Neural crest cell (in vitro differentiated cells): ENCODE results near the gene GAB2. TPM values are rescaled to one million over a fixed set of nuclear protein-coding genes. Genes with fewer than 3 reads are reported as not detected.

ENCODE experiments used
- DNase-seq: peaks from one replicate; pipeline ENCODE4 v3.0.0; 2021; ENCODE audit warnings: low read depth, mixed read lengths, low spot score
- H3K27ac Mint-ChIP-seq: one replicate; pipeline ENCODE4 v1.8.0; 2021; ENCODE audit warnings: mild to moderate bottlenecking, mixed read lengths; ENCODE audit not compliant: unreplicated experiment
- H3K27me3 Mint-ChIP-seq: 2 replicates; pipeline ENCODE4 v1.8.0; 2021; ENCODE audit warnings: low read depth, mild to moderate bottlenecking, mixed read lengths
- H3K36me3 Mint-ChIP-seq: 2 replicates; pipeline ENCODE4 v1.8.0; 2021; ENCODE audit warnings: low read depth, mild to moderate bottlenecking, mixed read lengths
- H3K4me1 Mint-ChIP-seq: 2 replicates; pipeline ENCODE4 v1.8.0; 2021; ENCODE audit warnings: mixed read lengths
- H3K4me3 Mint-ChIP-seq: one replicate; pipeline ENCODE4 v1.8.0; 2021; ENCODE audit warnings: mild to moderate bottlenecking, mixed read lengths
- H3K9me3 Mint-ChIP-seq: 2 replicates; pipeline ENCODE4 v1.8.0; 2021; ENCODE audit warnings: mixed read lengths
- CTCF ChIP-seq: fragments of 200-600 bp; sonication (generic); conservative IDR thresholded peaks from 2 replicates; pipeline ENCODE4 v1.5.0; 2021; ENCODE audit warnings: antibody characterized with exemption, mild to moderate bottlenecking
- total RNA-seq: library from RNA; stranded (reverse); gene quantifications from 2 replicates; pipeline ENCODE4 v1.2.1, GENCODE V29; 2021

The GAB2 gene
- total RNA-seq, 1 donor from 2014 or later: 27.9 TPM

- Mint-ChIP-seq H3K27me3 (peaks cover 3% of the 10 kb centered on the region), H3K4me3 (no peak overlapping the region), H3K27ac (no peak overlapping the region), H3K4me1 (peaks cover 15% of the 10 kb centered on the region), H3K36me3 (peaks cover 5% of the 10 kb centered on the region), H3K9me3 (no peaks in the 10 kb centered on the region)
- TF ChIP-seq CTCF: no peak
- DNase-seq: no peak
Observed at GRCh38 chr11:78304201-78304600, 113.4 kb downstream of the GAB2 start.

DNA sequence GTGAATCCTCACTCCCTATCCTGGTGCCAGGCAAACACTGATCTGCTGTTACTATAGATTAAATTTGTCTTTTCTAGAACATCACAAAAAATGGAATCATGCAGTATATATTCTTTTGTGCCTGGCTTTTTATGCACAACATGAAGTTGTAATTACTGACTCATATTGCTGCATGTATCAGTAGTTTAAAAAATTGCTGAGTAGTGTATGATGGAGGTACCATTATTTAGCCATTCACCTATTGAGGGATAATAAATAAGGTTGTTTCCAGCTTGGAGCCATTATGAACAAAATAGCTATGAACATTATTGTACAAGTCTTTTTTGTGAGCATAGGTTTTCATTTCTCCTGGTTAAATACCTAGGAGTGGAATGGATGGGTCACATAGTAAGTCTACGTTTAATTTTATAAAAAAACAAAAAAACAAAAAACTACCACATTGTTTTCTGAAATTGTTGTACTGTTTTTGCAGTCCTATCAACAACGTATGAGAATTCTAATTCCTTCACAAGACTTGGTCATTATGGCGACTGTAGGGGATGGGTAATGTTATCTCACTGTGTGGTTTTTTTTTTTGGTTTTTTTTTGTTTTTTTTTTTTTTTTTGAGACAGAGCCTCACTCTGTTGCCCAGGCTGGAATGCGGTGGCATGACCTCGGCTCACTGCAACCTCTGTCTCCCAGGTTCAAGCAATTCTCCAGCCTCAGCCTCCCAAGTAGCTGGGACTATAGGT lies 117.3 kb downstream of the GAB2 start:
- H3K27ac Mint-ChIP-seq: no peak overlapping the region
- no peak for DNase-seq
- peaks cover 43% of the 10 kb centered on the region for H3K4me1 Mint-ChIP-seq
- no peak overlapping the region for H3K4me3 Mint-ChIP-seq
- H3K36me3 Mint-ChIP-seq: peaks cover 5% of the 10 kb centered on the region
- no peaks in the 10 kb centered on the region for H3K9me3 Mint-ChIP-seq
- no peak for TF ChIP-seq CTCF
- H3K27me3 Mint-ChIP-seq: peaks cover 5% of the 10 kb centered on the region

DNA sequence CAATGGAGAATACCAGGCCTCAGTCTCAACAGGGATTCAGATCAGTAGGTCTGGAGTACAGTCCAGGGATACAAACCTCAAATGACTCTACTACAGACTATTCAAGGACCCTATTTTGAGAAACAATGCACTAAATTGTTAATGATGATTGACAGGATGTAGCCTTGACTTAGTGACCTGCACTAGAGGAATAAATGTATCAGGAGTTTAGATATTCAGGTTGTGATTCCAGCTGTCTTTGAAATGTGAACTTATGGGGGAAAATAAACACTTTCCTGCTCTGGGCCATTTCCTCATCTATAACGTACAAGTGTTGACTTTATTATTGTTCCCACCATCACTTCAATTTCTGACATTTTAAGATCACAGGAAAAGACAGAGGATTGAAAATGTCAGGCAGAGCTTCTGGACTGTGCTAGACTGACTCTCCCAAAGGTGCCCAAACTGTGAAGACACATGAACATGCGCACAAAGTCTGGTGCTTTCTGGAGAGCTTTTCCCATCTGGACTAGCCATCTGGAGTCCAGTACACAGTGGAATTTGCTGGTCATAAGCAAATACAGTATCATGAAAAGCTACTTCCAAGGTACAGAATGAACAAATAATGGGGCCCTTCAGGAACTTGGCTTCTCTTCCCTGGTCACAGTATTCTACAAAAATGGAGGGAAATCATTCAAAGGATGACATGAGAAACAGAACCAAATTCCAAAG lies 118.5 kb downstream of the GAB2 start:
- Mint-ChIP-seq H3K9me3 (no peaks in the 10 kb centered on the region), H3K4me3 (no peak overlapping the region), H3K27me3 (peaks cover 5% of the 10 kb centered on the region), H3K4me1 (peaks cover 43% of the 10 kb centered on the region), H3K27ac (peak overlapping the region; percentile 22), H3K36me3 (peaks cover 5% of the 10 kb centered on the region)
- no peak for DNase-seq
- TF ChIP-seq CTCF: no peak

- peaks cover 5% of the 10 kb centered on the region for H3K36me3 Mint-ChIP-seq
- H3K4me3 Mint-ChIP-seq: no peak overlapping the region
- DNase-seq: no peak
- no peak overlapping the region for H3K27ac Mint-ChIP-seq
- H3K27me3 Mint-ChIP-seq: peaks cover 5% of the 10 kb centered on the region
- no peaks in the 10 kb centered on the region for H3K9me3 Mint-ChIP-seq
- H3K4me1 Mint-ChIP-seq: peaks cover 43% of the 10 kb centered on the region
- TF ChIP-seq CTCF: no peak
Observed at GRCh38 chr11:78298291-78298771, 119.3 kb downstream of the GAB2 start.

DNA sequence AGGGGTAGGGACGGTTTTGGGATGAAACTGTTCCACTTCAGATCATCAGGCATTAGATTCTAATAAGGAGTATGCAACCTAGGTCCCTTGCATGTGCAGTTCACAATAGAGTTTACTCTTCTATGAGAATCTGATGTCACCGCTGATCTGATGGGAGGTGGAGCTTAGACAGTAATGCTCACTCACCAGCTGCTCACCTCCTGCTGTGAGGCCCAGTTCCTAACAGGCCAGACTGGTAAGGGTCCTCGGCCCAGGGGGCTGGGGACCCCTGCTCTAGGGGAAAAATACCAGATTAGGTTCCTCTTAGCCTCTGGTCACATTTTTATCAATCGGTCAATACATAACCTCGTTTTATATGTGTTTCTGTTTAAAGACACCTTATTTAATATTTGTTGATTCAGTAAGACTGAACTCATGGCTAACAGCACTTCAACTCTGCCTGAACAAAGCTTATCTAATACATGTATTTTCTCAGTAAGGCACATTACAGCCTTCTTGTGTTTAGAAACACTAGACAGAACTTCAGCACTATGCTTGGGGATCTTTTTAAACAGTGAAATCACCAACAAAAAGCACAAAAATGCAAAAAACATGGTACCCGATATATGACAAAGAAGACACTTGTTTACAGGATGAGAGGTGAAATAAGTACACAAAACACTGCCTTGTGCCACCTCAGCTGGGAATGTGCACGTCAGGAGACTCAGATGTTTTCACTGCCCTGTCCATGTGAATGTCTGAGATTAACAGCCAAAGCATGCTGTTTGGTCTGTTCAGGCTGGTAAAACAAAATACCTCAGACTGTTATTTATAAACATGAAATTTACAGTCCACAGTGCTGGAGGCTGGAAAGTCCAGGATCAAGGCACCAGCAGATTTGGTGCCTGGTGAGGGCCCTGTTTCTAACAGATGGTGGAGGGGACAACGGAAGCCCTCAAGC lies 121.4 kb downstream of the GAB2 start:
- H3K4me1 Mint-ChIP-seq: peaks cover 43% of the 10 kb centered on the region
- no peaks in the 10 kb centered on the region for H3K36me3 Mint-ChIP-seq
- no peak for TF ChIP-seq CTCF
- H3K27me3 Mint-ChIP-seq: peaks cover 2% of the 10 kb centered on the region
- H3K27ac Mint-ChIP-seq: peak overlapping the region; percentile 28
- no peaks in the 10 kb centered on the region for H3K9me3 Mint-ChIP-seq
- DNase-seq: no peak
- H3K4me3 Mint-ChIP-seq: no peak overlapping the region
